ENCODE data around the gene TEF.

DNA sequence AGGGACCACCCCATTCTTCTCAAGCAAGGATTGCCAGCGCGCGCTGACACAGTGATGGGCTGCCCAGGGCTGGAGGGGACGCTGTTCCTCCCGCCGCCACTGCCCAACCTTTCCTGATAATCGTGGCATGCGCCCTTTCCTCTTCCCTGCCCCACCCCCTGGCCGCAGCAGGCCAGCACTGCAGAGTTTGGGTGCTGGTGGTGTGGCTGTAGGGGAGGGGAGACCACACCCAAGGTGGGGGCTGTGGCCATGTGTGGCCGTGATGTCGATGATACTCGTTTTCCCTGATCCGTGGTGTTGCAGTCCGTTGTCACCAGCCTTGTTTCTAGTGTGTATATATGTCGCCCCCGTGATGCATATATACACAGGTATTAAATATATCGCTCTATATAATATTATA is 22.8 kb upstream of the TEF start:
- TF ChIP-seq POLR2A (IDR thresholded peaks at IDR 0.05) = no peak
- TF ChIP-seq, protein P1, sequence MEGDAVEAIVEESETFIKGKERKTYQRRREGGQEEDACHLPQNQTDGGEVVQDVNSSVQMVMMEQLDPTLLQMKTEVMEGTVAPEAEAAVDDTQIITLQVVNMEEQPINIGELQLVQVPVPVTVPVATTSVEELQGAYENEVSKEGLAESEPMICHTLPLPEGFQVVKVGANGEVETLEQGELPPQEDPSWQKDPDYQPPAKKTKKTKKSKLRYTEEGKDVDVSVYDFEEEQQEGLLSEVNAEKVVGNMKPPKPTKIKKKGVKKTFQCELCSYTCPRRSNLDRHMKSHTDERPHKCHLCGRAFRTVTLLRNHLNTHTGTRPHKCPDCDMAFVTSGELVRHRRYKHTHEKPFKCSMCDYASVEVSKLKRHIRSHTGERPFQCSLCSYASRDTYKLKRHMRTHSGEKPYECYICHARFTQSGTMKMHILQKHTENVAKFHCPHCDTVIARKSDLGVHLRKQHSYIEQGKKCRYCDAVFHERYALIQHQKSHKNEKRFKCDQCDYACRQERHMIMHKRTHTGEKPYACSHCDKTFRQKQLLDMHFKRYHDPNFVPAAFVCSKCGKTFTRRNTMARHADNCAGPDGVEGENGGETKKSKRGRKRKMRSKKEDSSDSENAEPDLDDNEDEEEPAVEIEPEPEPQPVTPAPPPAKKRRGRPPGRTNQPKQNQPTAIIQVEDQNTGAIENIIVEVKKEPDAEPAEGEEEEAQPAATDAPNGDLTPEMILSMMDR (IDR thresholded peaks at IDR 0.05) = no peak
